ENCODE results near the gene YBEY.

YBEY gene

GRCh38 chr21:46265736-46266525, 20.2 kb upstream of the YBEY start:
- DNase-seq, result no peak

GRCh38 chr21:46266946-46267345, 19.2 kb upstream of the YBEY start:
- DNase-seq, result no peak

GRCh38 chr21:46268371-46268770, 17.8 kb upstream of the YBEY start:
- DNase-seq, result no peak

- no peak for DNase-seq
Observed at GRCh38 chr21:46269466-46269865, 16.7 kb upstream of the YBEY start.

GRCh38 chr21:46273341-46273740, 12.8 kb upstream of the YBEY start:
- no peak for DNase-seq

- DNase-seq, result no peak
Observed at GRCh38 chr21:46274797-46275390, 11.2 kb upstream of the YBEY start.

GRCh38 chr21:46284077-46284644, 2.0 kb upstream of the YBEY start:
- DNase-seq, result peak; percentile 54

GRCh38 chr21:46284733-46285132, 1.4 kb upstream of the YBEY start:
- no peak for DNase-seq

- no peak for DNase-seq
Observed at GRCh38 chr21:46285206-46285661, 908 bp upstream of the YBEY start, which contains the start of gene MCM3AP. Gene MCM3AP (minus strand): TSS chr21:46285611. CDS start chr21:46285286, 325 bp downstream.

- peak; percentile 66 for DNase-seq
Observed at GRCh38 chr21:46286648-46287002, 483 bp downstream of the YBEY start.

- DNase-seq, result no peak
Observed at GRCh38 chr21:46287541-46287940, 1.4 kb downstream of the YBEY start.

GRCh38 chr21:46289655-46290179, 3.6 kb downstream of the YBEY start:
- DNase-seq, result no peak

- no peak for DNase-seq
Observed at GRCh38 chr21:46291561-46291960, 5.4 kb downstream of the YBEY start.

GRCh38 chr21:46294647-46295176, 8.6 kb downstream of the YBEY start:
- peak; percentile 62 for DNase-seq

- peak; percentile 7 for DNase-seq
Observed at GRCh38 chr21:46295177-46295770, 9.1 kb downstream of the YBEY start.

- DNase-seq, result peak; percentile 90
Observed at GRCh38 chr21:46295996-46296752, 10.0 kb downstream of the YBEY start.

GRCh38 chr21:46297338-46298271, 11.5 kb downstream of the YBEY start:
- DNase-seq, result no peak

- DNase-seq, result no peak
Observed at GRCh38 chr21:46299167-46299566, 13.0 kb downstream of the YBEY start.

- DNase-seq, result no peak
Observed at GRCh38 chr21:46301759-46302158, 15.6 kb downstream of the YBEY start.

GRCh38 chr21:46304437-46304836, 18.3 kb downstream of the YBEY start:
- DNase-seq, result no peak

- no peak for DNase-seq
Observed at GRCh38 chr21:46304955-46305354, 18.8 kb downstream of the YBEY start.

All from MV-4-11 (cell line).